Measurements from ENCODE around the gene IREB2. TPM values are rescaled to one million over a fixed set of nuclear protein-coding genes. Genes with fewer than 3 reads are reported as not detected.

Gene IREB2
- total and polyA plus RNA-seq, 2 of the 13 experiments (the other 11 are each of a cell fraction or from before 2014, with no cell fraction given): 24.2 to 30.4 TPM

DNA sequence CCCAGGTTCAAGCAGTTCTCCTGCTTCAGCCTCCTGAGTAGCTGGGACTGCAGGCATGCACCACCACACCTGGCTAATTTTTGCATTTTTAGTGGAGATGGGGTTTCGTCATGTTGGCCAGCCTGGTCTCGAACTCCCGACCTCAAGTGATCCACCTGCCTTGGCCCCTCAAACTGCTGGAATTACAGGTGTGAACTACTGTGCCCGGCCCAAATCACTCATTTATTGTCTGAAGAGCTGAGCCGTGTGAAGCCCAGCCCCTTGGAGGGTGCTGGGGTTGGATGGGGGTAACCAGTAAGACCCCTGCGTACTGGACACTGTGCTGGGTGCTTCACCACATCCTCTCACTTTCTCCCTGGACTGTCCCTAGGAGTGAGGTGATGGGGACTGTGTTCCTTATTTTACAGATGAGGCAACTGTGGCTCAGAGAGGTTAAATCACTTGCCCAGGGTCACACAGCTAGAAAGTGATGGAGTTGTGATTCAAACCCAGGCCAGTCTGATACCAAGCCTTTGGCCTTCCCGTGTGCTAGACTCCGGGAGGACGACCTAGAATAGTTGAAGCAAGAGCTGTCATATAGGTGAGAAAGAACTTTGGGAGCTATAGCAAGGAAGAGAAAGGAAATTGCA is 41.7 kb upstream of the IREB2 start:
- TF ChIP-seq ZNF317 (CRISPR knock-in tag; IDR thresholded peaks at IDR 0.05): no peak
- no peak for TF ChIP-seq ZMYM3 (CRISPR knock-in tag; IDR thresholded peaks at IDR 0.05)
- TF ChIP-seq, protein P1, sequence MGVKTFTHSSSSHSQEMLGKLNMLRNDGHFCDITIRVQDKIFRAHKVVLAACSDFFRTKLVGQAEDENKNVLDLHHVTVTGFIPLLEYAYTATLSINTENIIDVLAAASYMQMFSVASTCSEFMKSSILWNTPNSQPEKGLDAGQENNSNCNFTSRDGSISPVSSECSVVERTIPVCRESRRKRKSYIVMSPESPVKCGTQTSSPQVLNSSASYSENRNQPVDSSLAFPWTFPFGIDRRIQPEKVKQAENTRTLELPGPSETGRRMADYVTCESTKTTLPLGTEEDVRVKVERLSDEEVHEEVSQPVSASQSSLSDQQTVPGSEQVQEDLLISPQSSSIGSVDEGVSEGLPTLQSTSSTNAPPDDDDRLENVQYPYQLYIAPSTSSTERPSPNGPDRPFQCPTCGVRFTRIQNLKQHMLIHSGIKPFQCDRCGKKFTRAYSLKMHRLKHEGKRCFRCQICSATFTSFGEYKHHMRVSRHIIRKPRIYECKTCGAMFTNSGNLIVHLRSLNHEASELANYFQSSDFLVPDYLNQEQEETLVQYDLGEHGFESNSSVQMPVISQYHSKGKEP (CRISPR knock-in tag; IDR thresholded peaks at IDR 0.05): no peak
- TF ChIP-seq ZNF768 (CRISPR knock-in tag; IDR thresholded peaks at IDR 0.05): peak; percentile 65
- no peak for TF ChIP-seq ZNF329 (CRISPR knock-in tag; IDR thresholded peaks at IDR 0.05; ENCODE audit: low read depth)
- H3K27ac ChIP-seq (ENCODE audit: extremely low read length, insufficient read depth, low read length): no peak overlapping the region
- no peaks in the 10 kb centered on the region for H3K9me3 ChIP-seq (ENCODE audit: low read length)
- POLR2A ChIA-PET: interaction anchor here (1.0 to 3.5 kb wide), 4 partner anchors 22 to 97 kb away, joined by 3 to 12 read pairs (median 5); partner anchors contain the start of genes IREB2 and SKIC8
- intact Hi-C loops (cut with micrococcal nuclease; ENCODE audit: unreplicated experiment) (loop anchor here (10.0 kb wide), 1 partner anchor 51 kb away; the partner anchor contains the start of gene CRABP1), in situ Hi-C loops (cut with HindIII; ENCODE audit: extremely low pct_ligation_motif_present, low pct_unique_long_range_greater_than_20kb) (no loop called here)
- no peak overlapping the region for H2AFZ ChIP-seq (ENCODE audit: low read length)
- FAIRE-seq (no peak), ATAC-seq (no peak), DNase-seq (ENCODE audit: low spot score) (no peak)
- no peak overlapping the region for H3K4me3 ChIP-seq (replicated peaks in 1 of 3; ENCODE audit: insufficient read depth in 1 of 3, low read depth in 2 of 3, low read length in 3 of 3)
- CTCF ChIA-PET (ENCODE audit: low intra/inter-chr PET ratio, low total read pairs): no interaction called here
- peak overlapping the region; percentile 34; the same call in 1 of the 2 replicates for H3K4me2 ChIP-seq (ENCODE audit: low read depth, low read length)
- no peak overlapping the region for H3K9ac ChIP-seq (ENCODE audit: insufficient read depth, low read depth, low read length)
- H3K27me3 ChIP-seq (ENCODE audit: control insufficient read depth in 1 of 2, insufficient read depth in 2 of 2, low read length in 2 of 2): no peaks in the 10 kb centered on the region; a peak in 1 of 5 replicates
- peaks cover 17% of the 10 kb centered on the region for H3K4me1 ChIP-seq (ENCODE audit: insufficient read depth, low read length)
- 59% methylated on average over 5 of the region's 9 CpGs for WGBS (ENCODE audit: low lambda C conversion rate)
- H3K79me2 ChIP-seq (ENCODE audit: insufficient read depth, low read length): no peaks in the 10 kb centered on the region
- H4K20me1 ChIP-seq (ENCODE audit: insufficient read depth, low read length): no peaks in the 10 kb centered on the region
- H3K36me3 ChIP-seq (replicated peaks in 1 of 2; ENCODE audit: control insufficient read depth in 1 of 2, insufficient read depth in 2 of 2, low read length in 2 of 2): no peaks in the 10 kb centered on the region
- BruUV-seq (replicated peaks): no TSS peak

DNA sequence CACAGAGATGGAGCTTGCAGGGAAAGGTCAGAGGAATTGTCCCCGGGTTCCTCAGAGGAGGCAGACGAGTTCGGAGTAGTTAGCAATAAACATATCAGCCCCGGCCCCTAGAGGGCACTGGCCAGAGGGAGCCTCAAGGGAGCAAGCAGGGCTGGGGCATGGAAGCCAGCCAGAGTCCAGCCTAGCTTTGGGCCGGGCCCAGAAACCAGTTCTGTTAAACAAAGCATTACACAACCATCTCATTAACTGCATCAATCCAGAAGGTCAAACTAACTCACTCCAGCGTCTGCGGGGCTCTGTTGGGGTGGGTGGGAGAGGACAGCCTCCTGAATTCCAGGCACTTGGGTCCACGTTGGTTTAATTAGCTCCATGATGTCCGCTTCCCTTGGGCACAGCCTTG is 41.0 kb upstream of the IREB2 start:
- Histone ChIP-seq H4K20me1 (ENCODE audit: insufficient read depth, low read length) (no peaks in the 10 kb centered on the region), H3K4me3 (replicated peaks in 1 of 3; ENCODE audit: insufficient read depth in 1 of 3, low read depth in 2 of 3, low read length in 3 of 3) (no peak overlapping the region), H3K9ac (ENCODE audit: insufficient read depth, low read depth, low read length) (no peak overlapping the region), H3K4me1 (ENCODE audit: insufficient read depth, low read length) (peaks cover 17% of the 10 kb centered on the region), H3K79me2 (ENCODE audit: insufficient read depth, low read length) (no peaks in the 10 kb centered on the region), H3K9me3 (ENCODE audit: low read length) (no peaks in the 10 kb centered on the region), H3K27me3 (ENCODE audit: control insufficient read depth in 1 of 2, insufficient read depth in 2 of 2, low read length in 2 of 2) (peaks cover 0 to 5% of the 10 kb centered on the region in 2 experiments; a peak in 1 of 5 replicates), H3K4me2 (ENCODE audit: low read depth, low read length) (peak overlapping the region; percentile 34; the same call in 1 of the 2 replicates), H3K36me3 (replicated peaks in 1 of 2; ENCODE audit: control insufficient read depth in 1 of 2, insufficient read depth in 2 of 2, low read length in 2 of 2) (no peaks in the 10 kb centered on the region), H3K27ac (ENCODE audit: extremely low read length, insufficient read depth, low read length) (no peak overlapping the region), H2AFZ (ENCODE audit: low read length) (no peak overlapping the region)
- POLR2A ChIA-PET: interaction anchor here (1.0 to 3.5 kb wide), 4 partner anchors 22 to 97 kb away, joined by 3 to 12 read pairs (median 5); partner anchors contain the start of genes IREB2 and SKIC8
- peak; percentile 95 for ATAC-seq
- BruUV-seq (replicated peaks): no TSS peak
- FAIRE-seq: peak; percentile 76
- intact Hi-C loops (cut with micrococcal nuclease; ENCODE audit: unreplicated experiment): loop anchor here (10.0 kb wide), 1 partner anchor 52 kb away; the partner anchor contains the start of gene CRABP1
- in situ Hi-C loops (cut with HindIII; ENCODE audit: extremely low pct_ligation_motif_present, low pct_unique_long_range_greater_than_20kb): no loop called here
- peak; percentile 70 for DNase-seq (ENCODE audit: low spot score)
- CTCF ChIA-PET (ENCODE audit: low intra/inter-chr PET ratio, low total read pairs): no interaction called here
- 20% methylated on average over 1 of the region's 9 CpGs for WGBS (ENCODE audit: low lambda C conversion rate)
- TF ChIP-seq SRF (IDR thresholded peaks at IDR 0.05; ENCODE audit: low read depth, low read length): 0 out of 2 replicates have a peak, but pooled peaks have one; percentile 16
- TF ChIP-seq TRIM24 (CRISPR knock-in tag; IDR thresholded peaks at IDR 0.05): no peak
- peak; percentile 70 for TF ChIP-seq ZNF121 (CRISPR knock-in tag; IDR thresholded peaks at IDR 0.05)
- 0 out of 2 replicates have a peak, but pooled peaks have one; percentile 16 for TF ChIP-seq CEBPG (CRISPR knock-in tag; IDR thresholded peaks at IDR 0.05)
- no peak for TF ChIP-seq ZNF17 (CRISPR knock-in tag; IDR thresholded peaks at IDR 0.05)
- 0 out of 2 replicates have a peak, but pooled peaks have one; percentile 34 for TF ChIP-seq KDM5B (CRISPR knock-in tag; IDR thresholded peaks at IDR 0.05; ENCODE audit: borderline replicate concordance)
- TF ChIP-seq ZNF776 (CRISPR knock-in tag; IDR thresholded peaks at IDR 0.05): no peak
- peak; percentile 40 for TF ChIP-seq HNF4A (CRISPR knock-in tag; IDR thresholded peaks at IDR 0.05)
- 0 out of 4 replicates have a peak, but pooled peaks of 1 of the 2 experiments have one; percentile 12 for TF ChIP-seq MAFK (conservative IDR thresholded peaks at IDR 0.05 in 1 of 2, IDR thresholded peaks at IDR 0.05 in 1 of 2; ENCODE audit: low read length in 2 of 2)
- TF ChIP-seq SOX13 (IDR thresholded peaks at IDR 0.05): no peak
- peak in 1 of 2 experiments; percentile 35; a peak in 1 of 4 replicates for TF ChIP-seq SOX13 (CRISPR knock-in tag; conservative IDR thresholded peaks at IDR 0.05 in 1 of 2, IDR thresholded peaks at IDR 0.05 in 1 of 2)
- no peak for TF ChIP-seq ZNF432 (CRISPR knock-in tag; IDR thresholded peaks at IDR 0.05; ENCODE audit: borderline replicate concordance)

Measured in HepG2 (cell line).